Fibroblast of skin of right quadriceps (primary cell): ENCODE data around the gene CACNA2D1.
"Not testable (repeated sequence)": the region's sequence is repeated elsewhere in the genome, so short reads cannot be mapped to it uniquely, and the experiment has no call there.

Source experiments
- DNase-seq: peaks from one replicate; pipeline ENCODE4 v3.0.0-alpha.2; 2013

Gene CACNA2D1

DNA sequence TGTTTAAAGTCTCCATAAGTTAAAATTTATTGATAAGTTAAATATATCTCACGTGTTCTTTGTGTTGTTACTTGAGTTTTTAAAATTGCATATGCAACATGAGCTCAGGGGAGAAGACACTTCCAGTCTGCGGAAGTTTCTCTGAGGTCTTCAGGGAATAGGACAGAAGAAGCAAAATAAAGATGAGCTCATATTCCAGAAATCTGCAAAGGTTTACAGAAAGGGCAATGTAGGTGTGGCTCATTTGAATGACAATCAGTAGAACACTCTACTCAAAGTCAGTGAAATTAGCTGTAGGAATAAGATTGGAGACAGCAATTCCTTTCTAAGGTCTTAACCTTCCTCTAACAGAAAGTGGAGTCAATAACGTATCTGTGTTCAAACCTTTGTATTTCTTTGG, 53.7 kb downstream of the CACNA2D1 start:
- DNase-seq = no peak

DNA sequence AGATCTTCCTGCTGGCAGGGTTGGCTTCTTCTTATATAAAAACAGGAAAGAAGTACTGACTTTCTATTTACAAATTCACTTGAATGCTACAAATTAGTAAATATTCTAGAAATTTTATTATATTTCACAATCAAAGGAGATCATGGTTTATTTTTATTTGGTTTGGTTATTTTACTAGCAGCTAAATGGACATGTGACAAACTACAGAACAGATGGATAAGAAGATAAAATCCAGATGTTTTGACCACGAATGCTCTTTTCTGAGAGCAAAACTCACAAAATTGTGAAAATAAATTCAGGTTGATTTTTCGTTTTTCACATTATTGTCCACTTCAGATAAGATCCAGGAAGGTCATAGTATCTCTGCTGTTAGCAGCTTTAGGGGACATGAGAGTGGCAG, 55.4 kb downstream of the CACNA2D1 start:
- DNase-seq = peak; percentile 5

DNA sequence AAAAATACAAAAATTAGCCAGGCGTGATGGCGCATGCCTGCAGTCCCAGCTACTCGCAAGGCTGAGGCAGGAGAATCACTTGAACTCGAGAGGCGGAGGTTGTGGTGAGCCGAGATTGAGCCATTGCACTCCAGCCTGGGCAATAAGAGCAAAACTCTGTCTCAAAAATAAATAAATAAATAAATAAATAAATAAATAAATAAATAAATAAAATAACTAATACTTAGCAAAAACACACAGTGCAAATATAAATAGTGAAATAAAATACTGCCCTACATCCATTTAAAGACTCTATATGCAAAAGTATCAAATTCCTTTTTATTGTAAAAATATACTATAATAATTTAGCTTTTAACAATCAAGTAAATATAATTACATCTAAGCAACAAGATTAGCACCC, 57.0 kb downstream of the CACNA2D1 start:
- DNase-seq = not testable (repeated sequence)

DNA sequence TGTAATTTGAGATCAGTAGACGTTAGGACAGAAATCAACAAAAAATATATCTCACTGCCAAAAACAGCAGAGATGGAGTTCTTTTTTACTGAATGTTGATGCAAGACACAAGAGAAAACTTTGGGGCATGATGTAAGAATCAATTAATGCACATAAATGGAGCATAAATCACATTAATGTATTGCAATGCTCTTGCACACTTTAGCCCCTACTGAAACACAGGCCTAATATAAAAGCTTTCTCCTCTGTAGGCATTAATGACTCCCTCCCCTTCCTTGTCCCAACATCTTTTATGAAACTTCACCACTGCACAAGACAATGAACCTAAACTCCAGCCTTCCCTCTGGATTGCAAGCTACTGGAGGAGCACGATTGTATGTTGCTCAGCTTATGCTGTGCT, 58.8 kb downstream of the CACNA2D1 start:
- no peak for DNase-seq

DNA sequence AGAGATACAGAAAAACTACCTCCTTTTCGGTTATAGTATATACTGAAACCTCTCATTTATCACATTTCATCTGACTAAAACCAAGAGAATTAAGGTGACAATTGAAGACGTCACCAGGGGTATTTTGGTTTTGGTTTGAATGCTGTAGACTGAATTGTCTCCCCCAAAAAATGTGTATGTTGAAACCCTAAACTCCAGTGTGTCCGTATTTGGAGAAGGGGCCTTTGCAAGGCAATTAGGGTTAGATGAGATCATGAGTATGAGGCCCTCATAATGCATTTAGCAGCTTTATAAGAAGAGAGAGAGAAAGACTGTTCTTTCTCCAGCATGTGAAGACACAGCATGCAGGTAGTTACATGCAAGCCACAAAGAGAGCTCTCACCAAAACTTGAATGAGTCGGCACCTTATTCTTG, 59.5 kb downstream of the CACNA2D1 start:
- DNase-seq = no peak

DNA sequence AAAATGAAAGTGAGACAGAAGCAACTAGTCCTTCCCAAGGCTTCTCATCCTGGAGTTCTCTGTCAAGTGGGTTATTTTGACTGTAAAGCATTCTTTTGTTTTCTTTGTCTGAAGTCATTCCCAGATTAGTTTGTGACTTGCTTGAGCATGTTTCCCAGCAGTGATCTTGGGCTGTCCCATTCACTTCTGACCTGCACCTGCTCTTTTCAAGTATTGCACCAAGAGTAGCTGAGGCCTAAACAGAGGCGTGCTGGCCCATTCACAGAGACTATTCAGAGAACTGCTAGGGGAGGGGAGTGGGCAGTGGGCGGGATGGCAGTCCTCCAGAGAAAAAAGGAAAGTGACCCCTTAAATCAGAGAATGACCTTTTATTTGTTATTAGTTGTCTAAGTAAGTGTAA, 61.3 kb downstream of the CACNA2D1 start:
- DNase-seq = no peak

DNA sequence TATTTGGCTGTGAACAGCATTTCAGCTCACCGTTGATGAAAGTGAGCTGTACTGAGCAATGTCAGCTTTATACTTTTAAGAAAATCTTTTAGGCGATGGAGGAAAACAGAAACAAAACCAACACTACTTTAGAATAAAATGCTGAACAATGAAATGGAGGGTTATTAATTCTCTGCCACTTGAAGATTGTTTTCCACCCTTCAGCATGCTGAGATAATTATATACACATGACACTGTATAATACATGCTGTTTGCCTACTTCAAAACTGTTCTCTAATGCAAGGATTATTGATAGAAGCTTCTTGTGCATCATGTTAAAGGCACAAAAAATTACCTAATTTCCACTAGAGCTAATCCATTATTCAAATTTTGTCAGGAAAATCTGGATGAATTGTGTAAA, 66.8 kb downstream of the CACNA2D1 start:
- DNase-seq = no peak

DNA sequence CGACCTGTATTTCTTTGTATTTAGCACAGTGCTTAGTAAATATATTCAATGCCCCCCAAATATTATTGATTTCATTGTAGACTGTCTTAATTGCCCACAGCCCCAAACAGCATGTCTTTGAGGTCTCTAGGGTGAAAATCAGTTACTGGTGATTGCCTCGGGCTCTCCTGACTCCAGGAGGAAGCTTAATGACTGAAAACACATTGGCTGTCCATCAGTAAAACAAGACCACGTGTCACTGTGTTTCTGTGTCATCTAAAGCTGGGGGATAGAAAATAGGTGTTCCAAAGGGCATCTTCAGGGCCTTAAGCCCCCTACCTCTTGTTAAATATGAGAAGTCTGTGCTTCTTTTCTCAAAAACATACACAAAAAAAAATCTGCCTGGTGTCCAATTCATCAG, 67.9 kb downstream of the CACNA2D1 start:
- no peak for DNase-seq

DNA sequence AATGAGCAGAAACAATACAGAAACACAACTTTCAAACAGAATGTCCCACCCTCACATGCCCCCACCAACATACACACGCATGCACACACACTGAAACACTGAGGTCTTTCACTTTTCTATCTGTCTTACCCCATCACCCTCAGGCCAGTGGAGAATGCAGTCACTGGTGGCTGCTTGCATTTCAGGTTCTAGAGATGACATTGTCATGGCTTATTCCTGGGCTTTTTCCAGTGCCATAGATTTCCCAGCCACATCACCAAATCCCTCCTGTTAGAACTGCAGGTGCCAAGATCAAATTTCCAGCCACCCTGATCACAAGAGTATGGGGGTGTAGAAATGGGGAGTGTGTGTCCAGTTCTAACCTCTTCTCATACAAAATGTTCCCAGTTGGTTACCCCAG, 68.4 kb downstream of the CACNA2D1 start:
- DNase-seq = no peak

DNA sequence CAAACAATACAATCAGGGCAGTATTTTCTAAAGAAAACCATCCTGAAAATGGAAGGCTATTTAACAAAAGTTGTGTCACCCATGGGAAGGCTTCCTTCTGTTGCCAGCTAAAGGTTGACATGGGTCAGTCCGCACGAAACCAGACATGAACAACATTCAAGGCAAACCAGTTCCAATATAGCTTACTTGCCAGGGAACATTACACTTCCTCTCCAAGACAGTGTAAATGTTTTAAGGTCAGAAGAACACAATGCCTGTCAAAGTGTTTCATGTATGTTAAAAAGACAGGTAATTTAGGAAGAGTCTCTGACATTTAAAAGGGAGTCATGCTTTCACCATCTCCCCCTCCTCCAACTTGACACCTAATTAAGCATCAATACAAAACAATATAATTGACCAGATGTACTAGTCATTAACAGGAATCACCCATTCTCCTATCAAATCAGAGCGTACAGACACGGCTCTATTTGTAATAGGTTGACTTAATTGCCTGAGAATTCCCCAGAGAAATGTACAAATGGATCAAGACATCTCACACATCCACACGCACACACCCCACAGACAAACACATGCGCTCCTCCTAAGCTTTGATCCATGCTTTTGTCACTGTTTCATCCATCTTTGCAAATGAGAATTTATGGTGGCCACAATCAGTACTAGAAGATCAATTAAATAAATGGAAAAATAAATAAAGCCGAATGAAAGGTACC, 69.5 kb downstream of the CACNA2D1 start:
- DNase-seq = no peak

DNA sequence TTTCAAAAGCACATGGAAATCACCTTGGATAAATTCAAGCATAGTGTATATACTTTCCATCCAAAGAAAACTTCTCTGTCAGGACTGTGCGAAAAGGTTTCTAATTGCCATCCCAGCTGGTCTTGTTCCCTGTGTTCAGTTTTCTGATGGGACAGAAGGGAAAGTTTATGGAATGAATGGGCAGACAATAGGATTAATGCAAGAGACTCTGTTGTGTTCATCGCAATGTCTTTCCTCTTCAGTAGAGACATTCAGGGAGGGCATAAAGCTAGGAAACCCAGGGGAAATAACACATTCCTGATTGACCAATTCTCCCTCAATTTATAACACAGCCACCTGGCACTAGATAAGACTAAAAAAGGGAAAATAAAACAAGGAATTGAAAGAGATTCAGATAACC, 78.9 kb downstream of the CACNA2D1 start:
- no peak for DNase-seq

DNA sequence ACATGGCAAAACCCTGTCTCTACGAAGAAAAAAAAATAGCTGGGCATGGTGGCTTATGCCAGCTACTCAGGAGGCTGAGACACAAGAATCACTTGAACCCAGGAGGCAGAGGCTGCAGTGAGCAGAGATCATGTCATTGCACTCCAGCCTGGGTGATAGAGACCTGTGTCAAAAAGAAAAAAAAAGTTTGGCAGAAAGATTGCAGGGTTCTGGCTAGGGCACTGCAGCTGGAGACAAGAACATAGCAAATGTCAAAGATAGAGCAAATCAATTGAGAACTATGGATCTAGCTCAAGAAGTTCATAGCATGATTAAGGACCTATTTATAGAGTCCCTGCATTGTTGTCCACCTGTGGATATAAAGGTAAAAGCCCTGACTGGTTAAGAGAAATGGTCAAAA, 79.5 kb downstream of the CACNA2D1 start:
- no peak for DNase-seq

DNA sequence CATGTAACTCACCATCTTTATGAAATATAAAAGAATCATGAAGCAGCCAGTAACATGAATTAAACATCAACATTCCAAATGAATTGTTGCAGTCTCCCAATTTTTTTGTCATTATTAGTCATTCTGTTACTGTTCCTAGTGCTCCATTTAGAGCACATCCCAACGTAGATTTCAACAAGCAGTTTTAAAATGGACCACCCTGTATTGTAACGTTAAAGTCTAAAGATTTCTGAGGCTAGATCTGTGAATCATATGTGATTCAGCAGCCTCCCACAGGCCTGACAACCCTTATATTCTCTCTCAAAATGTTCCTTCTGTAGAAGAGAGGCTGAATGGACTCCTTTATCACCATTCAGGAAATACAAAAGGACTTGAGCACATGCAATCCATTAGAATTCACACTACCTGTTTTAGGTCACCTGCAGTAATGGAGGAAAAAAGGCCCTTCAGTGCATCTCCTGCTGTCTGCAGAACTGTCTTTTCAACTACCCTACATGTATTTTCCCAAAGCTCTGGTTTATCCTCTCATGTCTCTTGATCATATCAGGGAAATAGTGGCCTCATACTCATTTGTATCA, 81.4 kb downstream of the CACNA2D1 start:
- peak; percentile 85 for DNase-seq

DNA sequence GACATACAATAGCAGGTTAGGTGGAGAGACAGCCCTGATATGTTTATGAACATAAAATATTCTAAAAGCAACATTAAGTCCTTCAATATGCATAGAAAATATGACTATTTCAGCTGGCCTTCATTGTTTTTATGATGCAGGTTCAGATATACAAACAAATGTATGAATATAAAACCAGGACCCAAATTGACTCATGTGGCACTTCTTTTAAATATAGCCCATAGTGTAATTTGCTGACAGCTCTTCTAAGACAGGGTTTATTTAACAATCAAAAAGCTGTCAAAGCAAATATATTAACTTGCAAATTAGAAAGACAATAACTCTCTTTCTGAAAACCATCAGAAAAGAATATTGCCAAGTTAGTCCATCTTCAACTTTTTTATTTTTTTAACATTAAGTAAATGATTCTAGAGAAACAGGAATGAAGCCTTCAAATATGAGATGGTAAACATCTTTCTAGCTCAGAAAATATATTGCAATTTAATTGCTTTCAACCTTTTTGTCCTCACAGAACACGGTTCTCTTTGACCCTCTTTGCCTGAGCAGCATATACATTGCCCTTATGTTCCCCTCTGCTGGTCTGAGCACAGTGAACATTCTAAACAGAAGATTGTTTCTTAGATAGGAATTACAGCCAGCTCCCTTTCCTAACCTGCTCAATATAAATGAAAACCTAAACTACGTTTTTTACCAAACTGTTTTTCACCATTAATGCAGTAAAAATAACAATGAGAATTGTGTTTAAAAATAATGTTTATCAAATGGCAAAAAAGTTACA, 82.8 kb downstream of the CACNA2D1 start:
- no peak for DNase-seq

DNA sequence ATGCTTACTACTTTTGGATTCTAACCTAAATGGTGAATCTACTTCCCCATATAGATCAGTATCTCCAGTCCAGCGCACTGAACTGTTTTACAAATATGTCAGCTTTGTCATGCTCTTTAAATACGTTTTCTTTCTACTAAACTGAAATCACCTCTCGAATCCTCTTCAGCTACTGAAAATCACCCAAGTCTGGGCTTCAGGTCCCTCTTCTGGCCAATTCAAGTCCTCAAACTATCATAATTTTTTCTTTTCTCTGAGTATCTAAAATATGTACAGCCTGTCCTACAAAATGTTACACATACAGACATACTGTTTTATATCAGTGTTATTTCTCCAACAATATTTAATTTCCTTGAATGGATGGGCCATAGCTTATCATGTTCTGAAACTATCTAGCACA, 84.2 kb downstream of the CACNA2D1 start:
- DNase-seq = no peak

DNA sequence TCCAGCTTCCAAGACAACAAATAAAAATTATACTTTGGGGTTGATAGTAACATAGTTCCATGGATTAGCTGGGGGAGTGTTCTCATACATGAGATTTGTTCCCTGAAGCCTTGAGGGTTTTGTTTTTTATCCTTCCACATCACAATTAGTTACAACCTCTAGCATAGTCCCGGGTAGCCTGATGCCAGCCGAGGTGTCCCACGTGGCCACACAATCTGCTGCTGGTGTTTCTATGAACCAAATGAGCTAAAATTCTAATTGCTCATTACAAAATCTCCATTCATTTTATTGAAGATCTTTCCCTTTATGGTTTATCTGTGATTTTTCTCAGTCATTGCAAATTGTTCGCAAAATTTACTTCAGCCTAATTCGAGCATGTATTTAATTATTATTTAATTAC, 84.7 kb downstream of the CACNA2D1 start:
- no peak for DNase-seq

DNA sequence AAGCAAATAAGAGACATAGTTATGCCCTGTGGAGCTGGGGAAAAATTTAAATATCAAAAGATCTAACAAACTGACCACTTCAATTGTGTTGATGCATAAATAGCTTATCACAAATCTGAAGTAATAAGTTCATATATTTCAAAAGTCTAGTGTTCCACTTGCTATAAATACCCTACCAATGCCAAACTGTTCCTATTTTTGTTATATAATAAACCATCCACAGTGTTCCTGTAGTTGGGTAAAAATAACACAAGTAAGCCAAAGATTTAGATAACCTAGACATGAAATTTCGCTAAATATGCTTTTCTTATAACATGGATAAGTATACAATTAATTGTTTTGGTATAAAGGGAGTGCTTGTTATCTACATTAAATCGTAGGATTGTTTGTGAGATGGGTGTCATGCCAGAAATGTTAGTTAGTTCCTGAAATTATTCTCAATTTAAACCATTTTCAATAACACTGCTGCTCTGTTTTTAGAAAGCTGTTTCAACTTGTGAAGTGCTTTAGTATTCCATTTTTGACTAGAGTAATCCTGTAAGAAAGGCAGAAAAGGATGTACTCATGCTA, 85.5 kb downstream of the CACNA2D1 start:
- DNase-seq = no peak

DNA sequence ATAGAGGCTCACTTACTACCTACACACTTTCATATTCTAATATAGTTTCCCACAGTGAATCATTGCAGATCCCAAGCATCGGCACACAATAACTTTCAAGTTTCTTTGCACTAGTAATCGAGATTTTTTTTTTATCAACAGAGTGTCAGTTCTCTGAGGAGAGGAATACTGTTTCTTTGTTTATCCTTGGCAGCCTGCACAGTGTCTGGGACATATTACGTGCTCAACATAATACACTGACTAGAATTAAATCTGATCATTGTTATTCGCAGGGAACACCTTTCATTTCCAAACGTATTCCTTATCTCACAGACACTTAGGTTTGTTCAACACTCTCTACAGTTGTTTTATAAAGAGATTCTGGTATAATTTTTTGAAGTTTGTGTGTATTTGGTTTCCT, 95.3 kb downstream of the CACNA2D1 start:
- no peak for DNase-seq

DNA sequence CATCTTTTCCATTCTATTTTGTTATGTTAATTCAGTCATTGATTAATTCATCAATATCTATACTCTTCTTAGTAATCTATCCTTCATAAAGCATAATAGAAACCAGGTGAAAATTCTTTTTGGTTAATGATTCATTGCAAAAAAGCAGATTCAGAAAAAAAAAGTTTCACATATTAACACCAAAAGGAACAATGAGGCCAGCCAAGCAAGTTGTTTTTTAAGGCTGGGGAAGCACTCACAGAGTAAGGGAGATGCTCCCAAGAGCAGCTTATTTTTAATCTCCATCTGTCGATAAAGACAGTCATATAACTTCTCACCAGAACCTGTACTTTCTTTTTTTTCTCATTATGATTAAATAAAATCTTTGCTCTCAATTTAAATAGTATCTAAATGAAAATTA, 95.8 kb downstream of the CACNA2D1 start:
- no peak for DNase-seq

DNA sequence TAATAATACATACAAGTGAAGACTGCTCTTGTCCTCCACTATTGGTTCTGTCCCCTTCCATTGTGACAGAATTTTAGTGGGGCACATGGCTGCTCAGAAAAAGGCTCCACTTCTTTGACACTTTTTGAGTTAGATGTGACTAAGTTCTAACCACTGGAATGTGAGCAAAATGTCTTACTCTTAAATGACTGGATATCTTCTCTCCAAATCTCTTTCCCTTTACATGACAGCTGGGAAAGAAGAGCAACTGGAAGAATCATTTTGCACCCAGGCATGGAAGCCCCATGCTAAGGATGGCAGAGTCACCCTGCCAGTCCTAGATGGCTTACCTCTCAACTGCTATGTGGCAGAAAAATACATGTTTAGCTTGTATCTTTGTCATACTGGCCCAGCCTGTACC, 97.7 kb downstream of the CACNA2D1 start:
- no peak for DNase-seq

DNA sequence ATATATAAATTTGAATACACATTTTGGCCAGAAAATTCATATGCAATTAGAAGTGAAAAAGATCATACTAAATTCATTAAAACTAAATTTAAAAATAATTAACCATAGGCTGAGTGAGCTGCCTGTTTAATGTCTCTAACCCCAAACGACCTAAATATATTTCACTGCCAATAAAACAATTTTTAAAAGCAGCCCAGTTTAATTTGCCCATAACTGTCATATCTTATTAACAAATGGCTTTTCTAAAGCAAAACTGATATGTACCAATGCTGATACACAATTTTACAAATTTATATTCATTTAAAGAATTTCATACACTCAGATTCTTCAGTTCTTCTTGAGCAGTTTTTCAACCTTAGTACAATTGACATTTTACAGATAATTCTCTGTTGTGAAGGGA, 99.9 kb downstream of the CACNA2D1 start:
- no peak for DNase-seq

DNA sequence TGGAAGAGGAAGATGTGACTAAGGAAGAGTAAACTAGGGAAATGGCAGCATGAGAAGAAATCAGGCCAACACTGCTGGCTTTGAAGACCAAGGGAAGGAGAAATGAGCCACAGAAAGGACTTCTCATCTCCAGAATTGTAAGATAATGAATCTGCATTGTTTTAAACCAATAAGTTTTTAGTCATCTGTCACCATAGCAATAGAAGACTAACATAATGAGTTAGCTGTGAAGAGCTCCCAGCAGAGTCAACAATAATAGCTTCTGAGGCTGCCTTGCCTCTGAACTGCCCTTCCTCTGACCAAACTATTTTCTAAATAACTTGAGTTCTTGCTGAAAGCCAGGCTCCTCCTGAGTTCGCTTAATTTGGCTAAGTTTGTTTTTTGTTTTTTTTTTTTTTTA, 103.6 kb downstream of the CACNA2D1 start:
- DNase-seq = no peak

DNA sequence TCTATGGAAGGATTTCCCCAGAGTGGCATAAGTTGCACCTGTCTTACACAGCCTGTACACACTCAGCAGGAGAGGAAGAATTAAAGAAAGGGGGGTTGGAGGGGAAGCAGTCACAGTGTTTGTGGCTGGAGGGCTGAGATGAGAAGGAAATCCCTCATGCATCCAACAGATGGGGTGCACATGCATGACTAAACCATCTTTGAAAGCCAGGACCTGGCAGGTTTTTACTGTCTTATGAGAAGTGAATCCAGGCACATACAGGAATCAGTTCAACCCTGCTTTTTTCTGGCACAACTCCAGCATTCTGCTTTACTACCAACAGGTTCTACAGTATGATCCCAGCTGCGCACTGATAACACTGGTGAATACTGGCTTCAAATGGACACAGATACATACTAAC, 107.7 kb downstream of the CACNA2D1 start:
- DNase-seq = peak; percentile 48

DNA sequence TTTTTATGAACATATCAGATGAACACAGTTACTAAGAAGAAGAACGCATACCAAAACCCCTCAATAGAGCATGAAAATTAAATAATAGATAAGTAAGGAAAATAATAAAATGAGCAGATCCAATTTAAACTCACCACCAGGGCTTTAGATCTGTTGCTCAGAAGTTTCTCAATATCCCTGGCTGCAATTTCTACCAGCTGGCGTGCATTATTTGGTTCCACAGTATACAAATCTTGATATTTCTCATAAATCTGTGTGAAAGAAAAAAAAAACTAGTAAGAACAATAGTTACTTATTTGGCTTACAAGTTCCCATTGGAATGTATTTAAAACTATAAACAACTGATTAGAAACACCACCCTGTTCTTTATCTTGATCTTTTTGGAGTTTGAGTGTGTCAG, 108.6 kb downstream of the CACNA2D1 start:
- no peak for DNase-seq
